ENCODE results near the gene THADA. TPM values are rescaled to one million over a fixed set of nuclear protein-coding genes. Genes with fewer than 3 reads are reported as not detected.
"Not testable (repeated sequence)": the region's sequence is repeated elsewhere in the genome, so short reads cannot be mapped to it uniquely, and the experiment has no call there.

THADA gene
- total RNA-seq, 1 donor from 2014 or later, result 51.4 TPM

DNA sequence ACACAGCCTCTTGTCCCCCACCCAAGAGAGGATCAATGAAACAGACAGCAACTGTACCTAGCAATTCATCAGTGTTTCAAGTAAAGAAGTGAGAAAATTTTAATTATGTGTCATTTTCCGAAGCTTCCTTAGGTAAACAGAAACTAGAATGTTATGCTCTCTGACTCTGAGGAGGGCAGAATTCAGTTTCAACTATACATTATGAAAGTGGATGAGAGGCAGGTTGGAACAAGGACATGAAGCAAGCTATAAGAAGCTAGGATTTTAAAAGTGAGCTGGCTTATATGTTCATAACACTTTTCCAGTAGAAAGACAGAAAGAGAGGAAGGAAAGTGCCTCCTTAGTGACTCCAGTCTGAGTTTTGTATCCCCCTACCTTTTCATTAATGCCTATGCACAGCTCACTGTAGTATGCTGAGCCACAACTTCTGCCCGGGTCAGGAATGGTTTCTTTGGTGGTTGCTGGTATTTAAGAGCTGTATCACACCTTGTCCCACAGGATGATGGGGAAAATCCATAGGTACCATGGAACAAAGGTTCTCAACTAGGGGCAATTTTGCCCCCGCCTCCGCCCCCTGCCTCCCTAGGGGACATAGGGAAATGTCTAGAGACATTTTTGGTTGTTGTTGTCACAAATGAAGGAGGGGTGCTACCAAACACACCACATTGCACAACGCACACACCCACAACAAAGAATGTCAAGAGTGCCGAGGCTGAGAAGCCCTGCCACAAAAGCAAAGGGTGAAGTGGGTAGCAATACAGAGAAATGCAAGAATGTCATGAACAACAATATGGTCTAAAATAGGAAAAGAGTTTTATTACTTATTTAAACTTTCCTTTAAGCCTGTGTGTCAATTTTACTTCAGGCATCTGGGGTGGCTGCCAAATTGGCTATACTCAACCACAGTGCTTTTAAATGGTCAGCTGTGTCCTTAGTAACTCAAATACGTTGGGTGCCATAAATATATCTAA, 208.5 kb downstream of the THADA start:
- ChIA-PET CTCF (no interaction called here), POLR2A (interaction anchor here (1.2 to 1.9 kb wide), 2 partner anchors 15 to 21 kb away, joined by 3 to 5 read pairs; no protein-coding TSS in a partner anchor)
- Mint-ChIP-seq H3K4me1 (peaks cover 21% of the 10 kb centered on the region), H3K27me3 (no peaks in the 10 kb centered on the region), H3K4me3 (peak overlapping the region; percentile 40), H3K9me3 (no peaks in the 10 kb centered on the region), H3K36me3 (ENCODE audit: low read depth) (peaks cover 9% of the 10 kb centered on the region), H3K27ac (peak overlapping the region; percentile 78)
- TF ChIP-seq, protein P1, sequence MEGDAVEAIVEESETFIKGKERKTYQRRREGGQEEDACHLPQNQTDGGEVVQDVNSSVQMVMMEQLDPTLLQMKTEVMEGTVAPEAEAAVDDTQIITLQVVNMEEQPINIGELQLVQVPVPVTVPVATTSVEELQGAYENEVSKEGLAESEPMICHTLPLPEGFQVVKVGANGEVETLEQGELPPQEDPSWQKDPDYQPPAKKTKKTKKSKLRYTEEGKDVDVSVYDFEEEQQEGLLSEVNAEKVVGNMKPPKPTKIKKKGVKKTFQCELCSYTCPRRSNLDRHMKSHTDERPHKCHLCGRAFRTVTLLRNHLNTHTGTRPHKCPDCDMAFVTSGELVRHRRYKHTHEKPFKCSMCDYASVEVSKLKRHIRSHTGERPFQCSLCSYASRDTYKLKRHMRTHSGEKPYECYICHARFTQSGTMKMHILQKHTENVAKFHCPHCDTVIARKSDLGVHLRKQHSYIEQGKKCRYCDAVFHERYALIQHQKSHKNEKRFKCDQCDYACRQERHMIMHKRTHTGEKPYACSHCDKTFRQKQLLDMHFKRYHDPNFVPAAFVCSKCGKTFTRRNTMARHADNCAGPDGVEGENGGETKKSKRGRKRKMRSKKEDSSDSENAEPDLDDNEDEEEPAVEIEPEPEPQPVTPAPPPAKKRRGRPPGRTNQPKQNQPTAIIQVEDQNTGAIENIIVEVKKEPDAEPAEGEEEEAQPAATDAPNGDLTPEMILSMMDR (IDR thresholded peaks at IDR 0.05), result no peak
- intact Hi-C loops (cut with micrococcal nuclease), result no loop called here
- DNase-seq, result no peak
- ATAC-seq (ENCODE audit: low read depth), result peak; percentile 67

- H3K9me3 Mint-ChIP-seq; H3K27me3 Mint-ChIP-seq; intact Hi-C loops (cut with micrococcal nuclease); ATAC-seq (ENCODE audit: low read depth); DNase-seq; CTCF ChIA-PET: not testable (repeated sequence)
- Mint-ChIP-seq H3K4me3 (peak overlapping the region; percentile 40), H3K36me3 (ENCODE audit: low read depth) (peaks cover 11% of the 10 kb centered on the region), H3K4me1 (peaks cover 21% of the 10 kb centered on the region), H3K27ac (peak overlapping the region; percentile 78)
- POLR2A ChIA-PET, result interaction anchor here (1.2 to 1.9 kb wide), 2 partner anchors 15 to 22 kb away, joined by 3 to 5 read pairs; no protein-coding TSS in a partner anchor
These were observed 209.2 kb downstream of the THADA start for GRCh38 chr2:43386679-43387078.

DNA sequence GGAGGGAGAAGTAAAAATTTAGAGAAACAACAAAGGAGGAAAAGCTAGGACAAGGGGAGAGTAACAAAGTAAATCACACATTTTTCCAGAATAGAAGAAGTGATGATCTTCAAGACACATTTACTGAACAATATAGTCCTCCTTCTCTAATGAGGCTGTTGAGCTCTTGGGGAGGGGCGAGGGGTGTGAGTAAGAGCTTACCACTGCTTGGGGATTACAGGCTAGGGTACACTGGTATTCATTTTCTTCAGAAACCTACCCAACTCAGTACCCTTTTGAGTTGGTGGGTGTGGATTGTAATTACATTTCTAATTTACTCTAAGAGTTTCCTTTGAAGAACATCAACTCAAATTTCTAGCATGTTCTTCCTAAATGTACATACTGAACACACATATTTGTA, 211.7 kb downstream of the THADA start:
- CTCF ChIA-PET, result interaction anchor here (1.0 kb wide), 1 partner anchor 162 kb away, joined by 3 read pairs; no protein-coding TSS in a partner anchor
- POLR2A ChIA-PET, result no interaction called here
- no peak overlapping the region for H3K4me3 Mint-ChIP-seq

DNA sequence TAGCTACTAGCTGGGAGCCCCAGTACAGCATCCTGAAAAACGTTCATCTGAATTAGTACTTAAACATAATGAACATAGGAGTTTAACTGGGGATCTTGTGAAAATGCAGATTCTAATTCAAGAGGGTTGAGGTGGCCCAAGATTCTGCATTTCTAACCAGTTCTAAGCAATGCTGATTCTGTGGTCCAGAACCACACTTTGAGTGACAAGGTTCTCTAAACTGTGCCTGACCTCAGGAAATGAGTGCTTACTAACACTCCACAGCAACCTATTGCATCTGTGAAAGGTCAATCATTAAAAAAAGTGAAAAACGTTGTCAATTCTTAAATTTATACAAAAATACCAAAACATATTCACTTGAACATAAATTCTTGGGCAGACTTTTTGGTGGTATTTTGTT, 212.3 kb downstream of the THADA start:
- Mint-ChIP-seq H3K4me3 (no peak overlapping the region), H3K27ac (no peak overlapping the region), H3K4me1 (peaks cover 19% of the 10 kb centered on the region), H3K27me3 (no peaks in the 10 kb centered on the region), H3K9me3 (peaks cover 2% of the 10 kb centered on the region), H3K36me3 (ENCODE audit: low read depth) (peaks cover 28% of the 10 kb centered on the region)
- DNase-seq, result no peak
- TF ChIP-seq, protein P1 (IDR thresholded peaks at IDR 0.05), result no peak
- ATAC-seq (ENCODE audit: low read depth), result no peak
- ChIA-PET POLR2A (no interaction called here), CTCF (interaction anchor here (1.0 kb wide), 1 partner anchor 161 kb away, joined by 3 read pairs; no protein-coding TSS in a partner anchor)
- intact Hi-C loops (cut with micrococcal nuclease), result loop anchor here (5.0 kb wide), 1 partner anchor 79 kb away; no protein-coding TSS in a partner anchor

More for the DNA sequence above, 211.7 kb downstream of the THADA start:
- Mint-ChIP-seq H3K27me3 (no peaks in the 10 kb centered on the region), H3K36me3 (ENCODE audit: low read depth) (peaks cover 23% of the 10 kb centered on the region), H3K9me3 (no peaks in the 10 kb centered on the region), H3K27ac (peak overlapping the region; percentile 10), H3K4me1 (peaks cover 19% of the 10 kb centered on the region)
- ATAC-seq (ENCODE audit: low read depth) (no peak), DNase-seq (no peak)
- intact Hi-C loops (cut with micrococcal nuclease), result loop anchor here (5.0 kb wide), 1 partner anchor 78 kb away; no protein-coding TSS in a partner anchor
- TF ChIP-seq, protein P1 (IDR thresholded peaks at IDR 0.05), result no peak

DNA sequence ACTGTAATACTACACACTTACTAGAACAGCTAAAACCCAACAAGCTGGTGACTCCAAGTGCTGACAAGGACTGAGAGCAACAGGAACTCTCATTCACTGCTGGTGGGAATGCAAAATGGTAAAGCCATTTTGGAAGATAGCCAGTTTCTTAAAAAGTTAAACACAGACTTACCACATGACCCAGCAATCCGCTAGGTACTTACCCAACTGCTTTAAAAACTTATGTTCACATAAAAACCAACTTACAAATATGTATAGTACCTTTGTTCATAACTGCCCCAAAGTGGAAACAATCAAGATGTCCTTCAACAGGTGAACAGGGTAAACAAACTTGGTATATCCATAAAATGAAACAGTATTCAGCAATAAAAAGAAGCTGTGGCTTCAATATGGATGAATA, 216.3 kb downstream of the THADA start:
- no peak for ATAC-seq (ENCODE audit: low read depth)
- TF ChIP-seq, protein P1 (IDR thresholded peaks at IDR 0.05), result no peak
- peaks cover 40% of the 10 kb centered on the region for H3K36me3 Mint-ChIP-seq (ENCODE audit: low read depth)
- no peak overlapping the region for H3K27ac Mint-ChIP-seq
- no peak for DNase-seq
- H3K9me3 Mint-ChIP-seq, result peaks cover 4% of the 10 kb centered on the region
- intact Hi-C loops (cut with micrococcal nuclease), result no loop called here
- H3K4me3 Mint-ChIP-seq, result no peak overlapping the region
- ChIA-PET POLR2A (no interaction called here), CTCF (no interaction called here)
- peaks cover 3% of the 10 kb centered on the region for H3K4me1 Mint-ChIP-seq
- no peaks in the 10 kb centered on the region for H3K27me3 Mint-ChIP-seq

Measured in activated B cell treated with CpG ODN at 0.5 μM for 24 hours (primary cell).